GM12891 (cell line): ENCODE data around the gene CTNNA2.

Experiments
- POLR2A ChIP-seq: IDR thresholded peaks from 2 replicates; pipeline ENCODE4 v1.6.1; 2011; ENCODE audit warnings: low read depth, low read length, control low read depth
- POLR2AphosphoS5 ChIP-seq: IDR thresholded peaks from 2 replicates; pipeline ENCODE4 v1.6.1; 2011; ENCODE audit warnings: low read depth, low read length, control low read depth
- POU2F2 ChIP-seq: IDR thresholded peaks from 2 replicates; pipeline ENCODE4 v1.6.1; 2011; ENCODE audit warnings: low read depth, mild to moderate bottlenecking, control low read depth, low read length, moderate library complexity
- SPI1 ChIP-seq: IDR thresholded peaks from 2 replicates; pipeline ENCODE4 v1.6.1; 2011; ENCODE audit warnings: low read depth, low read length, control low read depth
- TAF1 ChIP-seq: IDR thresholded peaks from 2 replicates; pipeline ENCODE4 v1.6.1; 2011; ENCODE audit warnings: low read depth, low read length, control low read depth

- TF ChIP-seq POLR2AphosphoS5: no peak
- TF ChIP-seq POLR2A: no peak
- TF ChIP-seq TAF1: no peak
- TF ChIP-seq SPI1: no peak
- no peak for TF ChIP-seq POU2F2
Observed at GRCh38 chr2:80499095-80499494, 986.2 kb downstream of the CTNNA2 start.
